GM21723 (cell line): ENCODE data around the gene CIB2.
"Not testable (repeated sequence)": the region's sequence is repeated elsewhere in the genome, so short reads cannot be mapped to it uniquely, and the experiment has no call there.

ENCODE experiments used
- ATAC-seq: cut with Tn5 transposase; IDR thresholded peaks from one replicate; pipeline ENCODE4 v1.9.1; 2021; ENCODE audit warnings: mild to moderate bottlenecking, moderate library complexity; ENCODE audit not compliant: unreplicated experiment

The CIB2 gene

DNA sequence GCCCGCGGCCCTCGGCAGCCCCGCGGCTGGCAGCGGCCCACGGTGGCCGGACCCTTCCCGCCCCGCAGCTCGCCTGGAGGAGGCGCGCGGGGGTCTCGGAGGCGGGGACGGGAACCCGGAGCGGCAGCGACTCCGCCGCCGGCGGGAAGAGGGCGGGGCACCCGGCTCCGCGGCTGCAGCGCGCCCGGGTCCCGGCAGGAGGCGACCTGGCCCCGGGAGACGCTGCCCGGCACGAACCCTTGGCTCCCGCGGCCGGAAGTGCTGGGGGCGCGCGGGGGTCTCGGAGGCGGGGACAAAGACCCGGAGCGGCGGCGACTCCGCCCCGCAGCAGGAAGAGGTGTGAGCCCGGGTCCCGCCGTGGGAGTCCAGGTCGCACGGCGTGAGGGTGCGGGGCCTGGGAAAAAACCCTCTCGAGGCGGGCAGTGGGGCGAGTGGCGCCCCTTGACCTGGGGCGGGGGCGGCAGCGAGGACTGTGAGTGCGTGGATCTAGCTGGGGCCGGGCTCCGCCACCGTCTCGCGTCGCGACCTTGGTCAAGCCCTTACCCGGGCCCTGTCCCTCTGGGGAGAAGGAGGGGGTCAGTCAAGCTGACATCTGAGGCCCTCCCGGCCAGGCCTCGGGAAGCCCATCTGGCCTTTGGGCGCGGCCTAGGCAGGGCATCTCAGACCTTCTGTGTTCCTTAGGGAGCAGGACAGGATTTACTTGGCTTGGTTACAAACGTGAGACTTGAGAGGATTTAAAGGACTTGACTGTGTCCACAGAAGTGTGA, at the start of gene CIB2:
Gene CIB2 (minus strand): TSS at position 151 of the 767 bp plus-strand sequence. CDS start 230 bp downstream, outside the sequence.
- peak; percentile 83 for ATAC-seq

DNA sequence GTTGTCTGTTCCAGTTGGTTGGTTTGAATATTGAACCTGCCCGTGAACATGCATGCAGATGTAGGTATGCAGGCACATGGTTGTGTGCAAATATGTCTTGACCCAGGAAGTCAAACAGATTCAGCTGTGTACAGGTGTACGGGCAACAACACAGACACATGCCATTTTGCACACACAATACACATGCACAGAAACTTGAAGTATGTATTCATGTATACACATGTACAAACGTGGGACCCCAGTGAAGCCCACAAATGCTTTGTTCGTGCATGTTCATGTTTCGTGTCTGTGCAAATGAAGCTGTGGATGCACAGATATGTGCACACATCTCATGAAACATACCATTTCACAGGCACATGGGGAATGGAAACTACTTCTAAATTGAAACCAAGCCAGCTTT, 48.7 kb upstream of the CIB2 start:
- no peak for ATAC-seq

DNA sequence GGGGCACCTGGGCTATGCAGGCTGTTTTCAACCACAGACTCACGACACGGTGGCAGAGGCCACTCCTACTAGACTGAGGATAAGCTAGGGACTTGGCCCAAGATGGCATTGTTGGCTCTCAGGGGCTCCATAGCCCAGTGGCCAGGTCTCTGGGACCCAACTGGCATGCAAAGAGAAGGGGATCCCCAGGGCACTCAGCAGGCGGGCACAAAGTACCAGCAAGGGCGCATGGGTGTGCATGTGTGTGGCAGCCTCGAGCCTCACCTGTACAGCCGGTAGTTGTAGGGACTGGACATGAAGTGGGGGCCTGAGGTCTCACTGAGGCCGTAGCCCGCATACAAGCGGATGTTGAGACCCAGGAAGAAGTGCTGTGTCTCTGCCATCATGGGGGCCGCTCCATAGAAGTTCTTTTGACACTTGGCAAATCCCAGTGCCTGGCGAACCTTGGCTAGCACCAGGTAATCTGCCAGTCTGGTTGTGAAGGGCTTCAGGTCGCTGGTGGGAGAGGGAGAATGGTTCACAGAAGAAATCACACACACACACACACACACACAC, 48.1 kb upstream of the CIB2 start:
- no peak for ATAC-seq

DNA sequence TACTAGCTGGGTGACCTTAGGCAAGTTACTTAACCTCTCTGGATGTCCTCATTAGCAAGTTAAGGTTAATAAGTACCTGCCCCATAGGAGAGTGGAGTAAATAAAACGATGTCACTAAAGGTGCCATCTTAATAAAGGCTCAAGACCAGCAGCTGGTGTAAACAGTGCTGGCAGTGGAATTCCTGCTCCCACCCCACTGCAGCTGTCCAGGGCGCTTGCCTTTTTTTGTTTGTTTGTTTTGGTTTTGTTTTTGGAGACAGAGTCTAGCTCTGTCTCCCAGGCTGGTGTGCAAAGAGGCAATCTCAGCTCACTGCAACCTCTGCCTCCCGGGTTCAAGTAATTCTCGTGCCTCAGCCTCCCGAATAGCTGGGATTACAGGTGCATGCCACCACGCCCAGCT, 46.8 kb upstream of the CIB2 start:
- no peak for ATAC-seq

DNA sequence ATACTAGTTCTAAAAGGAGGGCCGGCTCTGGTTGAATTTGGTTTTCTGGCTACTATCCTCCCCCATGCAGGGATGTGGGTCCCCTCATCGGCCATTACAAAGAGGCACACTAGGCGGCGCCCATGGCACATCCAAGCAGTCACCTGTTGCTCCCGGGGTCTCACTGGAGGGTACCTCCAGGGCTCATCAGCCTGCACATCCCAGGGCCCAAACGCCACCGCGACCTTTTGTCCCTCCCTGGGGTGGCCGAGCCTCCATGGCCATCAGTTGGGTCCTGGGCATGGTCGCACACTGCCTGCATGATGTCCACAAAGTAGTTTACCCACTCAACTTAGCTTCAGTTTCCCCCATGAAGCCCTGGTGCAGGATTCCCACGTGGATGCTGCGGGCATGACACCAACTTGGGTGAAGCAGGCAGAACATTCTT, 46.2 kb upstream of the CIB2 start:
- ATAC-seq: no peak

DNA sequence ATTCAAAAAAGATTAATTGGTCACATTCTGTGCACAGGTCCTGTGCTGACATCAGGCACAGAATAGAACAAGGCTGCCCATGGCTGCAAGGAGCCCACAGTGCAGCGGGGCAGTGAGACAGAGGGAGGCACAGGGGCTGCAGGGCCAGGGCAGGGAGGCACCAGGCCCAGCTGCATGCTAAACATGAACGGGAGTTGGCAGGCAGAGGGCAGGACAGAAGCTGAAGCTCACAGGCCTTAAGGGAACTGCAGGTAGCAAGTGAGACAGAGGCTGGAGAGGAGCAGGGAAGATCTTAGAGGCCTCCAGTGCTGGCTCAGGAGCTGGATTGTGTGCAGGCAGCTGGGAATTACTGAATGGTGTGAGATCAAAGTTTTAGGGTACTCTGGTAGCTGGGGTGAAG, 44.1 kb upstream of the CIB2 start:
- no peak for ATAC-seq

DNA sequence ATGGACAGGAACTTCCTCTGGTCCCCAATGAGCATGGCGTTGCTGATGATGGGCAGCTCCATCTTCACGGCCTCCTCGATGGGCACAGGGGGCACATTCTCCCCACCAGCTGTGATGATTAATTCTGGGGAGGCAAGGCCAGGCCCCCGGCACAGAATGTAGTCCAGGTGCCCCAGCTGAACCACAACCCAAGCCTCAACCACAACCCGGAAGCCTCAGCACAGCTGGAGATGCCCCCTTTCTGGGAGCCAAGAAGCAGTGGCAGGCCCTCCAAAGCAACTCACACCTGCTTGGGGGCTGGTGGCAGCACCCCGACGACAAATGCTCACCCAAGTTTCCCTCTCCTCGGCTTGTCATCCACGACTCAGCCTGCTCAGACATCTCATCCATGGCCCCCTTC, 43.2 kb upstream of the CIB2 start:
- ATAC-seq: no peak

DNA sequence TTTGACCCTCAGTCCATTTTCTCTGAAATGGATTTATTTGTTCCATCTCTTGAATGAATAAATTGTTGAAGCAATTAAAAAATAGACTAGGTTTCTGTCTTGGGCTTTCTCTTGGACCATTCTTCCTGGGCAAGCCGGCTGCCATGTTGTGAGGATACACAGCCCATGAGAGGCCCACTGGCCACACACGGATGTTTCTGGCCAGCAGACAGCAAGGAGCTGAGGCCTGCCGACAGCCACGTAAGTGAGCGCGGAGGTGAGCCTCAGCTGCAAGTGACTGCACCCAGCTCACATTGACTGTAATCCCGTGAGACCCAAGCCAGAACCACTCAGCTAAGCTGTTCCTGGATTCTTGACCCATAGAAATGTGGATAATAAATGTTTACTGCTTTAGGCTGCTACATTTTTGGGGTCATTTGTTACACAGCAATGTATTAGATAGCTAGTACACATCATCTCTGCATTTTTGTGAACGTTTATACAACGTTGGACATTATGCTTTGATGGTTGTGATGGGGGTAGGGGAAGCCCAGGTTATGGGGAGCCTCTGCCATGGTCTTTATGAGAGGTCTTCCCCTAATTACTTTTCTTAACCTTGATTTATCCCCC, 40.7 kb upstream of the CIB2 start:
- ATAC-seq: no peak

DNA sequence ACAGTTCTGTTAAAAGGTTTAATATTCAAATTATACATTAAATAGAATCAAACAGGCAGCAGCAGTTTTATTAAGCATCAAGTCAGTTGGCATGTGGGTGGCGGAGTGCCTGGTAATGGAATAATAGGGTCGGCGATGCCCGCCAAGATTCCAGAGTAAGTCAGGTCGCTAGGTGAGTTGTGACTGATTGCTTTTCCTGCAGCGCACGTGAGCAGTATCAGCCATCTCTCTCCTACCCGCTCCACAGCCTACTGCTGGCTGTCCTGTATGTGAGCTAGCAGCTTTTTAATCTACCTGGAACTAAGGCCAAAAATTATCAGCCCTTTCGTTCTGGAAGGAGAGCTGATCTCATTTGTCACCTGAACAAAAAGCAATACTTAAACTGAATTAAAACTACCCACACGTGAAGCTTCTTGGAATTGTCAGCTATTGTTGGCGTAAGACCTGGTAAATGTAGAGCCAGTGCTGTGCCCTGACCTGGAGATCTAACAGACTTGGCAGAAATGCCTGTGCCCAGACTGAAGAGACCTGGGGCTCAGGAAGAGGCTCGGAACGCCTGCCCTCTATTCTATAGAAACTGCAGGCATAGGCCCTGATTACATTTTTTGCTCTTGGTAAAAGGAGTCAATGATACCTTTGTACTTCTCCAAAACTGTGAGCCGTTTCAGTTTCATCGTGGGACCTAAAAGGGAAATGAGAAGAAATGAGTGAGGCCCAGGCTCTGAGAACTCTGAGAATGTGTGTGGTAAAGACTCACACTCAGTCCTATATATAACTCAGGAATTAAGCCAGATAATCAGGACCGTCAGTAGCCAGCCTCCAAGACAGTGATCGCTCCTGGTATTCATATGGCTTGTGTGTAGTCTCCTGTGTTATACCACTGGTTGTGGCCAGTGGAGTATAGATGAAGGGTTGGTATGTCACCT, 39.9 kb upstream of the CIB2 start:
- peak; percentile 70 for ATAC-seq

DNA sequence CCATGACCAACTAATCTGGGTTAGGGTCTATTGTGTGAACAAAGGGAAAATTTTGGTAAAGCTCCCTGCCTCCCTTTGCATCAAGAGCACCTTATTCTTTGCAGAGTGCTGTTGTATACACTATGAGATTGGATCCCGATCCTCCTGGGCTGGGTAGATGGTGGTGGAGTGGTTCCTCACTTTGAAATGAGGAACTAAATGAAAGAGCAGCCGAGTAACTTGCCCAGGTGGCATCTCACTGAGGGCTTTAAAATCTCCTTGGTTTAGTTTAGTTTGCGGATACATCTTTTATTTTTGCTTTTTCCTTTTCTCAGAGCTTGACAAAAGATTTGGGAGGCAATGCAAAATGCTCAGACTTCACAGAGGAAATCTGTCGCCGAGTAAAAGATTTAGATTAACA, 37.4 kb upstream of the CIB2 start:
- no peak for ATAC-seq

DNA sequence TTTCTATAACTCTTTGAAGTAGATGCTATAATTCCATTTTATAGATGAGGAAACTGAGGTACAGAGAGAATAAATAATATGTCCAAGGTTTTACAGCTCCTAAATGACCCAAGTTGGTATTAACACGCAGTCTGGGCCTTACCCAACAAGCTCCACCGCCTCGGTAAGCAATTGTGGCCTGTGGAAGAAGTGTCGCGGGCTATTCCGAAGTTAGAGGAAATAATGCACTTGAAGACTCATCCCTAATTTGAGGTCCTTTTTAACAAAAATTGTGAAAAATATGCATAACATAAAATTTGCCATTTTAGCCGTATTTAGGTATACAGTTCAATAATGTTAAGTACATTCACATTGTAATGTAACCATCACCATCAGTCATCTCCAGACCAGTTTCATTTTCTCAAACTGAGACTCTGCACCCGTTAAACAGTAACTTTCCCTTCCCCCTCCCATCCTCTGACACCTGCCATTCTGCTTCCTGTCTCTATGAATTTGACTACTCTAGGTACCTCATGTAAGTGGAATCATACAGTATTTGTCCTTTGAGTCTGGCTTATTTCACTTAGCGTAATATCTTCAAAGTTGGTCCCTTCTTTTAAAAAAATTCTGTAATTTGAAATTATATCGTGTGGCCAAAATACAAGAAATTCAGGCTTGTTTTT, 36.1 kb upstream of the CIB2 start:
- ATAC-seq: peak; percentile 68

DNA sequence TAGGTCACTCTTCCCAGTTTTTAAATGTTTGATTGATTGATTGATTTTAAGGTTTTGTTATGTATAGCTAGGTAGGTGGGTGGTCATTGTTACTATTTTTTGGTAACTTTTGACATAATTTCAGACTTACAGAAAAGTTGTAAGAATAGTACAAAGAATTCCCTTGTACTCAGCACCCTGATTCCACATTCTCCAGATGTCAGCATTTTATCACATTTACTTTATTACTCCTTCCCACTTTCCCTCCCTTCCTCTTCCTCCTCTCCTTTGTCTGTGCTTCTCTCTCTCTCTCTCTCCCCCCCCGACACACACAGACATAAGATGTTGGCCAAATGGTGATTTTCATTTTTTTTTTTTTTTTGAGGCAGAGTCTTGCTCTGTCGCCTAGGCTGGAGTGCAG, 32.8 kb upstream of the CIB2 start:
- no peak for ATAC-seq

DNA sequence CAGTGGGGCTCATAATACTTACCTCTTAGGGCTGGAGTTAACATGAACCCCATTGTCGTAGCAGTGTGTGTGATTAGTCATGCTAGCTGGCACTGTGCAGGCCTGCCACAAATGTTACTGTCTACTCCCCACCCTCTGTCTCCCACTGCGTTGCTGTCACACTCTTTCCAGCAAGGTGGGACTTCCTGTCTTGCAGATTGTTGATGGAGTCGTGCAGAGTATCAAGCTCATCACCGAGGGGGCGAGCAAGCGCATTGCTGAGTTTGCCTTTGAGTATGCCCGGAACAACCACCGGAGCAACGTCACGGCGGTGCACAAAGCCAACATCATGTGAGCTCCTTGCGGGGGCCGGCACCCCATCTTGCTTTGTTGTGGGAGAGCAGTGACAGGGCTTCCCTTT, 30.8 kb upstream of the CIB2 start:
- no peak for ATAC-seq

DNA sequence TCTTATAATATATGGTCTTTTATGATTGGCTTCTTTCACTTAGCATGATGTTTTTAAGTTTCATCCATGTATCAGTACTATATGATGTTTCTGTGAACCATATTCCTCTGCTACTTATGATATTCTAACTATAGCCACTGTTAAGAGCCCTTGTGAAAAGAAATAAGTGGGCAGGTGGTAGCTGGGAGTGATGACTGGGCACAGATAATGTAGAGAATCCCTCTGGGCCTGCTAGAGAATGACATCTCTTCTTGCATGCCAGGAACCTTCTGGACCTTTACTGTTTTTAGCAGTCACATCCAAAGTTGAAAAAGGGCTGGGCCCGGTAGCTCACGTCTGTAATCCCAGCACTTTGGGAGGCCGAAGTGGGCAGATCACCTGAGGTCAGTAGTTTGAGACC, 28.1 kb upstream of the CIB2 start:
- no peak for ATAC-seq

DNA sequence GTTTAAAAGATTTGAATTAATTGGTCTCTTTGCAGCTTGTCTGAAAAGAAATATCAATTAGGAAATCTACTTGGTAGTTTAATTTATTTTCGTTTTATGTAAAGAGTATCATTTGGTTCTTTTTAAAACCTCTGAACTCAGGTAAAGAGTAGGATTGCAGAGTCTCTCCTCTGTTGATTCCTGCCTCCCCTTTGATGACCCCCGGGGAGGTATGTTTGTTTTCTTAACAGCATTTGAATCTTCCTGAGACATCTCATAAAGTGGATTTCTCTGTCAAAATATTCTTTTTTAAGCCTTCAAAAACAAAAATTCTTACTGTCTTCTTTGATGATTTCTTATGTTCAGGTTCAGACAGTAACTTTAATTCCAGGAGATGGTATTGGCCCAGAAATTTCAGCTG, 26.0 kb upstream of the CIB2 start:
- no peak for ATAC-seq

DNA sequence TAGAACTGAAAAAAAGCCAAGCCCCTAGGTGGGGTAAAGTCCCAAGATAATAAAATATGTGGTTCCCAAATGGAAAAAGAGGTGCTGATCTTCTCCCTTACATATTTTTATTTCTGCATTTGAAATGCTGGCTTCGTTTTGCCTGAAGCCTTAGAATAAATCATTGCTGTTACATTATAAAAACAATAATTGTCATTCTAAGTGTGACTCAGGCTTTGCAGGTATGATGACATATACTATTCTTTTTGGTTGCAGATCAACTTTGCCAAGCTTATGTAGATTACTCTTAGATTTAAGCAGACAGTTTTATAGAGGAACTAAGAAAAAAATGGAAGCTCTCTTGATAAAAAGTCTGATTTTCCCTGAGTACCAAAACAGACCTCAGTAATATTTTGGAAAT, 25.4 kb upstream of the CIB2 start:
- no peak for ATAC-seq

DNA sequence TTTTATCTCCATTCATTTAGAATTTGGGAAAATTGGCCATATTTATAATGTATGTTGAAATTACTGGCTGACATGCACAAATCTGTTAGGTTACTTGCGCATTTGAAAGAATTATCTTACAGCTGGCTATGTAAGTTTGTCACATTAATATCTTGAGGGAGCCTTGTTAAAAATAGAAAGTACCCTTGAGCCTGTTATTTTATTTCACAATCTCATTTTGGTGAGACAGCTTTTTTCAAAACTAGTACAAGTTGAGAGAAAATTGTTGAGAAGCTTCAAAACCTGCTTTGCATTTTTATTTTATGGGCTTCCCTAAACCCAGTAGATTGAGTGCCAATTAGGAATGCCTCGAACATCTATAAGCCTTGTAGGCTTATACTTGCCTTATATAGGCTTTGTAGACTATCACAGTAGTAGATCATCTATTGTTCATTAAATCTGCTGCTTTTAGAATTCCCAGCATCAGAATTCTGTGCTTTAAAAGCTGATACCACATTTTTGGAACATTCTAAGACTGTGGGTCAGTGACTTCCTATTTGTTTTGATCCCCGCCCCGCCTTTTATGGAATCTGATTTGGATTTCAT, 24.2 kb upstream of the CIB2 start:
- no peak for ATAC-seq

DNA sequence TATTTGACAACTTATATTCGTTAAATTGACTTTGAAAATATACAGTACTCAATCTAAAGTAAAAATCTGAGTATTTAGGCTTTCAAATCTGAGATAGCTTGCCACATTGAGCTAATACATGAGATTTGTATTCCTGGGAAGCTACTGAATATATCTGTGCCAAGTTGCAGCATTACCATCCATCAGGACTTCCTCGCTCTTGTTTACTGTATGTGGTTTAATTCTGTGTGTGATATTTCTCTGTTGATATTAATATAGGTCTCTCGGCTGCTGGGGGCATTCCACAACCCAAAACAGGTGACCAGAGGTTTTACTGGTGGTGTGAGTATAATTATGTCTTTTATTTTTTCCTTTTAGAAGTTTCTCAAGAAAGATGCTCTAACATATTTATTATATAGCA, 23.7 kb upstream of the CIB2 start:
- no peak for ATAC-seq

DNA sequence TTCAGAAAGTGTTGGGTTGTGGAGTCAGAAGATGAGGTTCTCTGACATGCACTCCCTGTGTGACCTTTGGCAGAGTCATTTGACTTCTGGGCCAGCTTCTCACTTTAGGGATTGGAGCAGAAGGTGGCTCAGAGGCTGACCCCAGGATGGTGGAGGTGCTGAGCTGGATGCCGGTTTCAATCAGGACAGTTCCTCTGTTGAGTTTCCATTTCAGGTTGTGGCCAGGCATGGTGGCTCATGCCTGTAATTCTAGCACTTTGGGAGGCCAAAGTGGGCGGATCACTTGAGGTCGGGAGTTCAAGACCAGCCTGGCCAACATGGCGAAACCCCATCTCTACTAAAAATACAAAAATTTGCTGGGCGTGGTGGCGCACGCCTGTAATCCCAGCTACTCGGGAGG, 19.8 kb upstream of the CIB2 start:
- ATAC-seq: not testable (repeated sequence)
